GM21515 (cell line): ENCODE data around the gene CEP170.
A peak's percentile ranks its signal among the peaks of the same experiment; 100 is the strongest.
"Not testable (repeated sequence)": the region's sequence is repeated elsewhere in the genome, so short reads cannot be mapped to it uniquely, and the experiment has no call there.

Source experiments
- ATAC-seq: cut with Tn5 transposase; IDR thresholded peaks from one replicate; pipeline ENCODE4 v1.9.1; 2021; ENCODE audit not compliant: unreplicated experiment

The CEP170 gene

DNA sequence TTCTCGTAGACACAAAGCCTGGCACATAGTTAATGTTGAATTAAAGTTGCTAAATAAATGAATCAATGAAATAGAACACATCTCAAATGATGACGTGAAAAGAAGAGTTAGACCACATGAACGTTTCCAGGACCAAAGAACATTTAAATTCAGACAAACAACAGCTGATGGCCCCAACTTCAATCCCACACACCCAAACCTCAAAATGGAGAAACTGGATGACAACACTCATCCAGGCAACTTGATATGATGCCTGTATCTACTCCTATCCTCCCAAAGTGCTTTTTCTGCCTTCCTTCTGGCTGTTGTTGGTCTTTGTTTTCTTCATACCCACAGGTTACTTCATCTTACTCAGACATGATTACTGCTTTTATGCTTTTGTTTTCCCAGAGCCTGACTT, 71.9 kb downstream of the CEP170 start:
- ATAC-seq, result not testable (repeated sequence)

- ATAC-seq, result no peak
Observed at GRCh38 chr1:243179720-243180119, 75.4 kb downstream of the CEP170 start.

GRCh38 chr1:243177792-243178191, 77.3 kb downstream of the CEP170 start:
- ATAC-seq, result not testable (repeated sequence)

- ATAC-seq, result not testable (repeated sequence)
Observed at GRCh38 chr1:243173758-243174369, 81.2 kb downstream of the CEP170 start.

DNA sequence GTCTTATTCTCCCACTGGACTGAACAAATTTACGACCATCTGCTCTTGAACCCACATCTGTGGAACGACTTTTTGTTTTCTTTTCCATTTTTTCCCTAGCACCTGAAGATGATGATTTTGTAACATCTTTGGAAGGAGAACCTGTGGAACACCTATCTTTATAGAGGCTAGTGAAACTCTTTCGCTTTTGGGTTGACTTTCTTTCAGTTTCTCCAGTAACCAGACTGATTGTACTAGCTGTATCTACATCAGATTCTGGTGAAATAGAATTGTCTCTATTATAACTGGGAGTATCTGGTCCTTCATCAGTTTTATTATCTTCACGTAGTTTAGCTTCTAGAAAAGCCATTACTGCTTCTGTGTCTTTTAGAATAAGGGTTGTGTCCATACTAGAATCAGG, 90.2 kb downstream of the CEP170 start:
- ATAC-seq, result not testable (repeated sequence)

DNA sequence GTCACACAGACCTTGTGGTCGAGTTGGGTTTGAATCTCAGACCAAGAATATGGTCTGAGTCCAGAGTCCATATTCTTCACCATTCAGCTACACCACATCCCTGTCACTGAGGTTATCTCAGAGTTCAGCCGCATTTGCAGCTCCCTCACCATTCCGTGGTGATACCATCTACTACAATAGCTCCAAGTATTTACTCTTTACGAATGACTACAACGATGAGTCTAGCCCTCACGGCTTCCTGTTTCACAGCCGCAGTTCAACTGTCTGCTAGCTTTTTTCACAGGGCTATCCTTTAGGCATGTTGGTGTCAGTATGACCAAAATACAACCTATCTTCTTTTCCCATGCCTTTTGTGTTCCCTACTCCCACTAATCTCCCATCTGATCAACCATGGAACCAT, 104.2 kb downstream of the CEP170 start:
- not testable (repeated sequence) for ATAC-seq

GRCh38 chr1:243149120-243149519, 106.0 kb downstream of the CEP170 start:
- not testable (repeated sequence) for ATAC-seq

DNA sequence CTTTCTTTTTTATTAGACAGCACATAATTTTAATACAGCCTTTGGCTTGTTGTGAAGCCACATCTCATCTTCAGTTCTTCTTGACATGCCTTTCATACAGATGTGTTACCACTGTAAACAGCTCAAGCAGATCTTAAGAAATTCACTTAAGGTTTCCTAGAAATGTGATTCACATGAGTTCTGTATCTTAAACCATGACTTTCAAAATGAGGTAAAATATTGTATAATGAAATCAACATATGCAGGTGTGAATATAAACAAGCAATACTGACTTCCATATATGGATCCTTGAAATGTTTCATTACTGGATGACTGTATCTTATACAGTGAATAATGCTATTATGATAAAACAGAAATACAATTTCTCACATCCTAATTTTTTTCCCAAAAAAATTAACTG, 107.7 kb downstream of the CEP170 start:
- not testable (repeated sequence) for ATAC-seq

DNA sequence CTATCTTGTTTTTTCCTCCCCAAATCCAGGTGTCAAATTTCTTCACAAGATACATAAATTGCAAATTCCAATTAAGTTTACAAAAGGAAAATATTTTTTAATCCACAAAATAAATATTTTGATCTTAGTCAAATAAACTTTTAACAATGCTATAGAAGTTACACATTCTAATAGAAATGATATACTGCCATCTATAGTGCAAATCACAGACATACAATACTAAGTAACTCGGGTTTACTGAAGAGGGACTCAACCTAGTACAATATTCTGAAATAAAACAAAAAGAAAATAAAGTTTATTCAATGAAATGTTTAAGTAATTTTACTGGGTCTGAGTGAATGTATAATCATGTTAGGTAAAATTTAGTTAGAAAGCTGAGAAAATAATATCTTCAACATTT, 114.6 kb downstream of the CEP170 start:
- ATAC-seq, result not testable (repeated sequence)

- ATAC-seq, result not testable (repeated sequence)
Observed at GRCh38 chr1:243122876-243123409, 132.1 kb downstream of the CEP170 start.

GRCh38 chr1:243121939-243122338, 133.1 kb downstream of the CEP170 start:
- ATAC-seq, result not testable (repeated sequence)

DNA sequence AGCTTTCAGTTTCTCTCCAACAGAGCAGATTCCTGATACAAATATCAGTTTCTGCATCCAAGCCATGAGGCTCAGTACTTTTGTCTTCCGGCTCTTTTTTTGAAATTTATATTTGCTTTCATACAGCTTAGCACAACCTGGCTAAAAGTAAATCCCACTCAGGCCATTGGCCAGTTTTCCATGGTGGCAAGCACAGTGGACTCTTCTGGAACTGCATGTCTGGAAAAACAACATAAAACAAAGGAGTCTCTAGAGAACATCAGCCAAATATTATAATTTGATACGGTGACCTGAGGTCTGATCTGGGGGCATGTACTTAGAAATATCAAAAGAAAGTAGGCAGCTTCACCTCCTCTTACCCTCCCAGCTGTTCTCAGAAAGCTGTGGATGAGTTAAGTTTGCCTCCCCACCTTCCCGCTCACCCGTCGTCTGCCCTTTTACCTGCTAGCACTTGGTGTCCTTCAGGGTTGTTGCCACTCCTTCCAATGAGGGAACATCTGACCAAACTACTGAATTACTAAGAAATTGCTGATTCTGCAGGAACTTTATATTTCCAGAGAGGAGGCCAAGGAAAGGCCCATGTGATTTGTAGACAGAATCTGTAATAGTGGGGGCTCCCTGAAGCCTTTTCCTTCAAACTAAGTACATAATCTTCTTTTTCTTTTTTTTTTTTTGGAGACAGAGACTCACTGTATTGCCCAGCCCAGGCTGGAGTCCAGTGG, 136.3 kb downstream of the CEP170 start:
- ATAC-seq, result not testable (repeated sequence)

GRCh38 chr1:243116187-243116586, 138.9 kb downstream of the CEP170 start:
- ATAC-seq, result not testable (repeated sequence)

- ATAC-seq, result not testable (repeated sequence)
Observed at GRCh38 chr1:243114769-243115168, 140.3 kb downstream of the CEP170 start.

DNA sequence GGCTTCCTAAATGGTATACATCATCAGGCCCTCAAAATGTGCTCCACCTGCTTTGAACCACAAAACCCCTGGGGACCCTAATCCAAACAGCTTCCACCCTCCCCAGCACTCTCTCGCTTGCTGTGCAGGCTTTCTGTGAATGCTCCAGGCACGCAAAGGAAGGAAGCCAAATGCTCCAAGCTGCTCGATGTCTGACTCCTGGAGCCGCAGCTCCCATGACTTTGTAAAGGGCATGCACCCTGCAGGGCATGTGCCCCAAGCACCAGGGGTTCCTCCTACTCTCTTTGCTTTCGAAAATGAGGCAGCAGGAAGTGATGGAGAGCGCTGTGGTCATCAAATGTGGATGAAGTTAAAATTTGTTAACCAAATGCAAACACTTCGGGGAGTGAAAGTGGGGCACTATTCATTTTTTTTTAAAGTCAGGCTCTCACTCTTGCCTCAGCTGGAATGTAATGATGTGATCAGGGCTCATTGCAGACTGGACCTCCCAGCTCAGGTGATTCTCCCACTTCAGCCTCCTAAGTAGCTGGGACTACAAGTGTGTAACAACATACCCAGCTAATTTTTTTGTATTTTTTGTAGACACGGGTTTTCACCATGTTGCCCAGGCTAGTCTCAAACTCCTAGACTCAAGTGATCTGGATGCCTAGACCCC, 140.9 kb downstream of the CEP170 start:
- peak; percentile 82 for ATAC-seq

DNA sequence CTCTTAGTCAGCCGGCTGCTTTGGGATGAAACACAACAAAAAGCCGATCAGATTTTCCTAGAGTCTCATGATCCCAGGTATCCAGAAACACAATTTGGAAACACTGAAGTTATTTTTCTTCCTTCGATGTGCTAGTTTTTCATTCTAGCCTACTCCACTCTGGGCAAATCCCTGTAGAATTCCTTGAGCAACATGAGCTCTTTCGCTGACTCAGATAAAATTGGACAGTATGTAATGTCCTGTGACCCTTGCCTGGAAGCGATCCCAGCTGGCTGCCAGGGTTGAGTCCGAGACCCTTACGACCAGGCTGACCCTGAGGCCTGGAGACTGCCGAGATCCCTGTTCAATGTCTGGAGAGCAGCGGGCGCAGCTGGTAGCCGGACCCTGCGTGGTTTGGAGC, 147.9 kb downstream of the CEP170 start:
- not testable (repeated sequence) for ATAC-seq

GRCh38 chr1:243105652-243106332, 149.3 kb downstream of the CEP170 start:
- ATAC-seq, result not testable (repeated sequence)

DNA sequence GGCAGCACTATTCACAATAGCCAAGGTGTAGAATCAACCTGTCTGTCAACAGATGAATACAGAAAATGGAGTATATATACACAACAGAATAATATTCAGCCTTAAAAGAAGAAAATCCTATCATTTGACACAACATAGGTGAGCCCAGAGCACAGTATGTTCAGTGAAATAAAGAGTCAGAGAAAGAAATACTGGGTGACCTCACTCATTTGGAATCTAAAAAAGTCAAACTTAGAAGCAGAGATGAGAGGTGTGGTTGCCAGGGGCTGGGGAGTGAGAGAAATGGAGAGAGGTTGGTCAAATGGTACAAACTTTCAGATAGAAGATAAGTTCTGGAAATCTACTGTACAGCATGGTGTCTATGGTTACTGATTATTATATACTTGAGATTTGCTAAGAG, 150.0 kb downstream of the CEP170 start:
- ATAC-seq, result not testable (repeated sequence)

- ATAC-seq, result not testable (repeated sequence)
Observed at GRCh38 chr1:243104452-243104851, 150.6 kb downstream of the CEP170 start.

- ATAC-seq, result peak; percentile 94
Observed at GRCh38 chr1:243101551-243102050, 153.5 kb downstream of the CEP170 start.

DNA sequence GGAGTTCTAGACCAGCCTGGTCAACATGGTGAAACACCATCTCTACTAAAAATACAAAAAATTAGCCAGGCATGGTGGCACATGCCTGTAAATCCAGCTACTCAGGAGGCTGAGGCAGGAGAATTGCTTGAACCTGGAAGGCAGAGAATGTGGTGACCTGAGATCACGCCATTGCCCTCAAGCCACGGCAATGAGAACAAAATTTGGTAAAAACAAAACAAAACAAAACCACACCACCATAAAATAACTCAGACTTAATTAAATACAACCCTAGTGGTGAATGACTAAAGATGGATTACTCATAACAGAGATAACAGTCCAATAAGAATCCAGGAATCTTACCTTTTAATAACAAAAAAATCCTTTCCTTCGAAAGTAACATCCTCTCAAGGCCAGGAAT, 167.7 kb downstream of the CEP170 start:
- not testable (repeated sequence) for ATAC-seq
